Amniotic epithelial cell (primary cell): Measurements from ENCODE around the gene PSMB5.
A peak's percentile ranks its signal among the peaks of the same experiment; 100 is the strongest.

ENCODE experiments used
- DNase-seq: peaks from one replicate; pipeline ENCODE4 v3.0.0-alpha.2; 2010; ENCODE audit warnings: low read depth

Gene PSMB5

GRCh38 chr14:23058654-23059504 is 24.2 kb upstream of the PSMB5 start:
- DNase-seq = no peak

GRCh38 chr14:23057757-23058653 is 23.3 kb upstream of the PSMB5 start:
- peak; percentile 68 for DNase-seq

- peak; percentile 59 for DNase-seq
Measured at GRCh38 chr14:23056956-23057756, 22.5 kb upstream of the PSMB5 start, which contains the start of gene CDH24. CDH24 (minus strand) TSS chr14:23057520; CDS start chr14:23055733, 1,787 bp downstream.

- peak; percentile 57 for DNase-seq
Measured at GRCh38 chr14:23056145-23056955, 21.6 kb upstream of the PSMB5 start.

- DNase-seq = peak; percentile 63
Measured at GRCh38 chr14:23055621-23056144, 21.0 kb upstream of the PSMB5 start.

- DNase-seq = no peak
Measured at GRCh38 chr14:23055147-23055550, 20.4 kb upstream of the PSMB5 start.

GRCh38 chr14:23054000-23054811 is 19.5 kb upstream of the PSMB5 start:
- no peak for DNase-seq

GRCh38 chr14:23053426-23053825 is 18.7 kb upstream of the PSMB5 start:
- no peak for DNase-seq

- no peak for DNase-seq
Measured at GRCh38 chr14:23052671-23053070, 18.0 kb upstream of the PSMB5 start.

GRCh38 chr14:23052182-23052623 is 17.5 kb upstream of the PSMB5 start:
- DNase-seq = peak; percentile 71

GRCh38 chr14:23051141-23052057 is 16.7 kb upstream of the PSMB5 start:
- DNase-seq = peak; percentile 37

GRCh38 chr14:23049011-23049410 is 14.3 kb upstream of the PSMB5 start:
- DNase-seq = no peak

- DNase-seq = no peak
Measured at GRCh38 chr14:23047751-23048693, 13.3 kb upstream of the PSMB5 start.

GRCh38 chr14:23047034-23047634 is 12.4 kb upstream of the PSMB5 start:
- DNase-seq = peak; percentile 7

- peak; percentile 10 for DNase-seq
Measured at GRCh38 chr14:23045419-23046357, 11.0 kb upstream of the PSMB5 start.

GRCh38 chr14:23044840-23045239 is 10.1 kb upstream of the PSMB5 start:
- no peak for DNase-seq
